Measurements from ENCODE around the gene GLMN.

Gene GLMN, protein sequence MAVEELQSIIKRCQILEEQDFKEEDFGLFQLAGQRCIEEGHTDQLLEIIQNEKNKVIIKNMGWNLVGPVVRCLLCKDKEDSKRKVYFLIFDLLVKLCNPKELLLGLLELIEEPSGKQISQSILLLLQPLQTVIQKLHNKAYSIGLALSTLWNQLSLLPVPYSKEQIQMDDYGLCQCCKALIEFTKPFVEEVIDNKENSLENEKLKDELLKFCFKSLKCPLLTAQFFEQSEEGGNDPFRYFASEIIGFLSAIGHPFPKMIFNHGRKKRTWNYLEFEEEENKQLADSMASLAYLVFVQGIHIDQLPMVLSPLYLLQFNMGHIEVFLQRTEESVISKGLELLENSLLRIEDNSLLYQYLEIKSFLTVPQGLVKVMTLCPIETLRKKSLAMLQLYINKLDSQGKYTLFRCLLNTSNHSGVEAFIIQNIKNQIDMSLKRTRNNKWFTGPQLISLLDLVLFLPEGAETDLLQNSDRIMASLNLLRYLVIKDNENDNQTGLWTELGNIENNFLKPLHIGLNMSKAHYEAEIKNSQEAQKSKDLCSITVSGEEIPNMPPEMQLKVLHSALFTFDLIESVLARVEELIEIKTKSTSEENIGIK

GRCh38 chr1:92298573-92299476, at the start of gene GLMN, which contains the start of gene RPAP2:
GLMN (minus strand) TSS chr1:92298987; CDS start chr1:92297999, 988 bp downstream.
RPAP2 (plus strand) TSS chr1:92299059; CDS start chr1:92299074, 15 bp downstream.
- DNase-seq, result peak; percentile 76 to 88

GRCh38 chr1:92346866-92347640, 48.3 kb upstream of the GLMN start:
- DNase-seq, result peak; percentile 16 to 30

- DNase-seq, result no peak
Observed at GRCh38 chr1:92343061-92343460, 44.3 kb upstream of the GLMN start.

DNA sequence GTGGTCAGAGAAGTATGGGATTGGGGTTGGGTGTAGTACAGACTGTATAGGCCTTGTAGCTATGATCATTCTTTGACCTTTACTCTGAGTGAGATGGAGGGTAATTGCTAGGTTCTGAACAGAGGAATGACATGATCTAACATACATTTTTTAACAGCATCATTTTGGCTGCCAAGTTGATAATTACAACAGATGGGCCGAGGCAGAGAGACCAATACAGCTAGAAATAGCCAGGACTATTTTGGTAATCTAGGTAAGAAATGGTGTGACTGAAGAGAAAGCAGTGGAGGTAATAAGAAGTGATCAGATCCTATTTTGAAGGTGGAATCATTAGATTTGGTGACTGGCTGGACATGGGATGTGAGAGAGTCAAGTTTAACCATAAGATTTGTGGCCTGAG, 43.6 kb upstream of the GLMN start:
- DNase-seq, result no peak

DNA sequence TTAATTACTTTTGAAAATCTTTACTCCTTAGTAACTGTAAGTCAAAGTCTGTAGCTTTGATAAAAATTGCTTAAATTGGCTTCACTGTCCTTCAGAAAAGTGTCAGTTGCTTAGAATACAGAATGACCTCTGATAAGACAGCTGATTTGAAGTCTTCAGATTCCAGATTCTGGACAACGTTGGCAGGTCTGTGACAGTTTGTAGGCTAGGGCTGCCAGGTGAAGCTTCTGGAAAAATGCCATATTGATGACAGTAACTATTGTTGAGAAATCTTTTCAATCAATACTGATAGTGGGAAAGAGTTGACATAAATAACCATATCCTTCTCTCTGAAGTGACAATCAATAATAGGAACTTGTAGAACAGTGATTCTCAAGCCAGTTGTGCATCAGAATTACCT, 41.4 kb upstream of the GLMN start:
- no peak for DNase-seq

GRCh38 chr1:92333668-92334067, 34.9 kb upstream of the GLMN start:
- DNase-seq, result no peak

- no peak for DNase-seq
Observed at GRCh38 chr1:92329347-92330129, 30.8 kb upstream of the GLMN start.

DNA sequence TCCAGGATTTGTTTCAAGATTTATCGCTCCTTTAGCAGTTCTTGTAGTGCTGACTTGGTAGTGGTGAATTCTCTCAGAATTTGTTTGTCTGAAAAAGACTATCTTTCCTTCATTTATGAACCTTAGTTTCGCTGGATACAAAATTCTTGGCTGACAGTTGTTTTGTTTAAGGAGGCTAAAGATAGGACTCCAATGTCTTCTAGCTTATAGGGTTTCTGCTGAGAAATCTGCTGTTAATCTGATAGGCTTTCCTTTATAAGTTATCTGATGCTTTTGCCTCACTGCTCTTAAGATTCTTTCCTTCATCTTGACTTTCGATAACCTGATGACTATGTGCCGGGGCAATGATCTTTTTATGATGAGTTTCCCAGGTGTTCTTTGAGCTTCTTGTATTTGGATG, 29.0 kb upstream of the GLMN start:
- no peak for DNase-seq

DNA sequence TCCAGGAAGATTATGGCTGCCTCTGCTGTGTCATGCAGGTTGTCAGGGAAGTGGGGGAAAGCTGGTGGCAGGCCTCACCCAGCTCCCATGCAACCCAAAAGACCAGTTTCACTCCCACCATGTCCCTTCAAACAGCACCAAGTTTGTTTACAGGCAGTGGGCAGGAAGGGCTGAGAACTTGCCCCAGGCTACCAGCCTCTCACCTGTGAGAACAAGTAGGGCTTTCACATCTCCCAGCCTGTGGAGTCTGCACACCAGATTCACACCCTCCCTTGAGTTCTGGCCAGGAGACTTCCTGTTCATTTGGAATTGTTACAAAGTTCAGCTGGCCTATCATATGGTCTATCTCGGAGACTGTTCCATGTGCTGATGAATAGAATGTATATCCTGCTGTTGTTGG, 27.9 kb upstream of the GLMN start:
- no peak for DNase-seq

DNA sequence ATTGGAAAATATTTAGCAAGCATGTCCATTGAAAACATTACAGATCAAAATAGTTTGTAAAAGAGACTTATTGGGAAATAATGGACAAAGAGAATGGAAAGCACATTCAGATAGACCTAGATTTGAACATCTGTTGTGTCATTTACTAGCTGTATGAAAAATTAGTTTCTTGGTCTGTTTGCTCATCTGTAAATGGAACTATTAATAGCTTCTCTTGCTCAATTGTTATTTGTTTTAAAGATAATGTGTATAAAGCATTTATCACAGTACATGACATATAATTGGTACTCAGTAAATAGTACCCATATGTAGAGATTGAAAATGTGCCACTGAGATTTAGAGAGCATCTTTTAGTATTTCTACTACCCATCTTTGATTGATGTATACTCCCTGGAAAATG, 26.0 kb upstream of the GLMN start:
- DNase-seq, result no peak

- no peak for DNase-seq
Observed at GRCh38 chr1:92323473-92324453, 25.0 kb upstream of the GLMN start.

DNA sequence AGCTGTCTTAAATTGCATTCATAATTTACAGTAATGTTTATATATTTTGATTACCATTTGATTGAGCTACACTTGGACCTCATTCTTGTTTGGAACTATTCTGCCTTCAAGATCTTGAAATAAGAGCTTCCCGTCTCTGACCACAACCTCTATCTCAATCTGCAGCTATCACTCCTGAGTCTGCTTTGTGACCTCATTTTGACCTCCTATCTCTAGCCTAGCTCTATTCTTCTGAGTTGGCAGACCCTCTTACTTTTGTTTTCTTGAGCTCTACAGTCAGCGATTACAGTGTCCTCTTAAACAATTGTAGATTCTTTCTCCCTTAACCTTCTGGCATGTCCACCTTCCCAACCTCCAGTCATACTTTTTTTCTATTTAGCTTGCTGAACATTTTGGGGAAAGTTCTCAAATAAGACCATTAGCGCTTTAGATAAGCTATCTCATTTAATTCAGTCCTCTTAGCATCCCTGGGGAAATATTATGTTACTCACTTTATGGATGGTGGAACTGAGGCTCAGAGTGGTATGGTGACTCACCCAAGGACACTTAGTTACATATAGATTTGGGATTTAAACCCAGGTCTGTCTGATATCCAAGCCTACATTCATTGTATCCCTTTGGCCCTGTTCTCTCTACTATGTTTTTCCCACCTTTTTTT, 19.2 kb upstream of the GLMN start:
- DNase-seq, result no peak

DNA sequence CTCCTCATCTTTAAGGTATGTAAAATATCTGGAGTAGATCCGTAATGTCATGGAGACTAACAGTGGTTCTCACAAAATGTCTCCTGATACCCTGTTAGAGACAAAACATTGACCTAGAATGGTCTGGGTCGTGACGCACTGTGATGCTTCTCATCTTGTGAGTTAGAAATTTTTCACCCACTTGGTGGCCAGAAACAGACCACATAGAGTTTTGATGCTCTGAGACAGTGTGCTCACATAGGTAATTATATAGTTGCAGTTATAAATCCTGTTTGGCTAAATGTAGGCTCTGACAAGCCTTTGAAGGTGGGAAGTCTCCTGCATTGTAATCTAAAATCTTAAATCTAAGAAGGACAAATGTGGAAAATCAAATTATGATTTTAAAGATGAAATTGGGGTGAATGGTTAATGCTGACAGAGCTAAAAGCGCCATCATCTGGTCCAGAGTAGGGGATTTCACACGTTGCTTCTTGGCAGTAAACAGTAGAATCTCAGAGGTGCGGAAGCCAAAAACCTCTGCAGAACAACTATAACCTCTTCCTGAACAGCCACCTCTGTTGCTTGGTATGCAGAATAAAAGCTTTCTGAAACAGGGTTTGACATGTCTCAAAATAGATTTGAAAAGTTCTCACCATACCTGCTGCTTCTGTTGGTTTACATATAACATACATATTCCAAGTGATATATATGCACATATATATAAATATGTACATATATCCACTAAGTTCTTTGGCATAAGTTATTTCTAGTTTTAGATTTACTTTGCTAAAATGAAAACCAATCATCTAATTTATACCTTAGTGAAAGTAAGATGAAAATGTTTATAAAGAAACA, 17.2 kb upstream of the GLMN start:
- no peak for DNase-seq

- DNase-seq, result no peak
Observed at GRCh38 chr1:92314024-92314423, 15.2 kb upstream of the GLMN start.

DNA sequence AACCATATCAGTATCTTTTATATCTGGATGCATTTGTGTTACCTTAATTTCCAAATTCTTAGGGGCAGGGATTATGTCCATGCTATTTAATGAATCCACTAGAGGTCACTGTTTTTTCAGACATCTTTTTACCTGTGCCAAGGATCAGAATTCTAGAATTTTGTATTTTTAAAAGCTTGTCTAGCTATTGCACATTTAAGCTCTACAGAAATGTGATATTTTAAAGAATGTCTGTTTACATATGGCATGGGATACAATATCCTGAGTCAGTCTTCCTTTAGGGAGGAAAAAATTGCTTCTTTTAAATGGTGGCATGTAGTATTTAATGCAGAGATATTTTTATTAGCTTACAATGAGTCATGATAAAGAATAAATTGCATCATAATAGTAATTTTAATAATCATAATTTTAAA, 11.4 kb upstream of the GLMN start:
- DNase-seq, result peak; percentile 16 to 57

- no peak for DNase-seq
Observed at GRCh38 chr1:92307980-92308379, 9.2 kb upstream of the GLMN start.

GRCh38 chr1:92306020-92306419, 7.2 kb upstream of the GLMN start:
- no peak for DNase-seq

DNA sequence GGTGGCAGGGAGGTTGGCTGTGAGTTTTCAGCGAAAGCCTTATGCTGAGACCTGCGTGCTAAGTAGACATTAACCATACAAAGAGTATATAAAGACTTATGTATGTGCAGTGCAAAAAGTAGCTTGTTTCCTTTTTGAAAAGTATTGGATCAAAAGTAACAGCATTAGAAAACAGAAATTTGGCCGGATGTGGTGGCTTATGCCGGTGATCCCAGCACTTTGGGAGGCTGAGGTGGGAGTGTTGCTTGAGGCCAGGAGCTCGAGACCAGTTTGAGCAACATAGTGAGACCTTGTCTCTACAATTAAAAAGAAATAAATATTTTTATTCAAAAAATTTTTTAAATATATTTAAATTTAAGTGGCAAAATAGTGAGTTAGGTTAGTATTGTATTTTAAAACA, 2.2 kb upstream of the GLMN start:
- no peak for DNase-seq

Data from inflammatory macrophage treated with lipopolysaccharide for 1 hour (primary cell).